HEK293 (cell line): ENCODE measurements around the gene RTP3.

ENCODE experiments used
- CTCF ChIA-PET: fragments of 350-600 bp; formaldehyde crosslinking; extraction: SDS; loops from one replicate; lab custom pipeline; 2021; ENCODE audit warnings: antibody characterized with exemption; lab: Yijun Ruan, JAX
- POLR2A ChIA-PET: fragments of 300-600 bp; formaldehyde crosslinking; extraction: SDS; loops from one replicate; lab custom pipeline; 2020; ENCODE audit warnings: antibody characterized with exemption, inconsistent platforms; lab: Yijun Ruan, JAX
- H3K27ac ChIP-seq: fragments of 200-500 bp; sonication (Bioruptor generic); 2 replicates; pipeline ENCODE4 v1.5.1; 2014; ENCODE audit warnings: low read depth, low read length, control low read depth, inconsistent platforms; ENCODE audit errors: extremely low read depth
- H3K36me3 ChIP-seq, 2 experiments: fragments of 200-500 bp in 1 of 2; sonication (Bioruptor generic) in 1 of 2; 1 replicate in 1 of 2; 2 replicates in 1 of 2; pipeline ENCODE4 v1.5.1; 2014 to 2017; ENCODE audit warnings: inconsistent platforms in 2 of 2, low read length in 2 of 2; ENCODE audit not compliant: control insufficient read depth in 2 of 2, insufficient read depth in 1 of 2
- H3K4me1 ChIP-seq: fragments of 200-500 bp; sonication (Bioruptor generic); 2 replicates; pipeline ENCODE4 v1.5.1; 2014; ENCODE audit warnings: mild to moderate bottlenecking, low read length, inconsistent platforms; ENCODE audit not compliant: control insufficient read depth, insufficient read depth
- H3K4me3 ChIP-seq: 2 replicates; pipeline ENCODE4 v1.5.1; 2011; ENCODE audit warnings: low read depth, mild to moderate bottlenecking, control low read depth, low read length, moderate library complexity
- H3K9me3 ChIP-seq: fragments of 200-500 bp; sonication (Bioruptor generic); 2 replicates; pipeline ENCODE4 v1.5.1; 2014; ENCODE audit warnings: low read depth, low read length, inconsistent platforms; ENCODE audit not compliant: control insufficient read depth, insufficient read depth
- AEBP2 ChIP-seq: fragments of 450-650 bp; formaldehyde crosslinking; IDR thresholded peaks from 2 replicates; pipeline ENCODE4 v1.5.1; 2016; ENCODE audit warnings: missing biosample characterization, missing genetic modification characterization, borderline replicate concordance
- FEZF1 ChIP-seq: fragments of 450-650 bp; formaldehyde crosslinking; IDR thresholded peaks from 2 replicates; pipeline ENCODE4 v1.5.1; 2016; ENCODE audit warnings: missing biosample characterization, missing genetic modification characterization
- KLF9 ChIP-seq: fragments of 450-650 bp; formaldehyde crosslinking; IDR thresholded peaks from 2 replicates; pipeline ENCODE4 v1.5.1; 2016; ENCODE audit warnings: missing biosample characterization, missing genetic modification characterization, low read depth
- RBAK ChIP-seq: fragments of 450-650 bp; formaldehyde crosslinking; IDR thresholded peaks from 2 replicates; pipeline ENCODE4 v1.5.1; 2016; ENCODE audit warnings: missing biosample characterization, missing genetic modification characterization
- SP3 ChIP-seq: fragments of 450-650 bp; formaldehyde crosslinking; IDR thresholded peaks from 2 replicates; pipeline ENCODE4 v1.5.1; 2016; ENCODE audit warnings: missing biosample characterization, missing genetic modification characterization
- TCF7L2 ChIP-seq: IDR thresholded peaks from 2 replicates; pipeline ENCODE4 v1.6.1; 2011; ENCODE audit warnings: low read depth, mild to moderate bottlenecking, inconsistent platforms, low read length, moderate library complexity, borderline replicate concordance
- ZBTB44 ChIP-seq: fragments of 450-650 bp; IDR thresholded peaks from 2 replicates; pipeline ENCODE4 v1.5.1; 2018; ENCODE audit warnings: missing biosample characterization, mild to moderate bottlenecking, missing genetic modification characterization
- ZFP41 ChIP-seq: fragments of 450-650 bp; formaldehyde crosslinking; IDR thresholded peaks from 2 replicates; pipeline ENCODE4 v1.5.1; 2016; ENCODE audit warnings: missing biosample characterization, missing genetic modification characterization, borderline replicate concordance
- ZNF133 ChIP-seq: fragments of 450-650 bp; formaldehyde crosslinking; IDR thresholded peaks from 2 replicates; pipeline ENCODE4 v1.5.1; 2016; ENCODE audit warnings: missing biosample characterization, missing genetic modification characterization
- ZNF146 ChIP-seq: fragments of 450-650 bp; formaldehyde crosslinking; IDR thresholded peaks from 2 replicates; pipeline ENCODE4 v1.5.1; 2016; ENCODE audit warnings: missing biosample characterization, missing genetic modification characterization
- ZNF26 ChIP-seq: fragments of 450-650 bp; formaldehyde crosslinking; IDR thresholded peaks from 2 replicates; pipeline ENCODE4 v1.5.1; 2016; ENCODE audit warnings: missing biosample characterization, missing genetic modification characterization
- ZNF280C ChIP-seq: fragments of 450-650 bp; formaldehyde crosslinking; IDR thresholded peaks from 2 replicates; pipeline ENCODE4 v1.5.1; 2016; ENCODE audit warnings: missing biosample characterization, missing genetic modification characterization
- ZNF341 ChIP-seq: fragments of 450-650 bp; formaldehyde crosslinking; IDR thresholded peaks from 2 replicates; pipeline ENCODE4; 2016; ENCODE audit warnings: low read depth, missing biosample characterization, missing genetic modification characterization
- ZNF37A ChIP-seq: fragments of 450-650 bp; IDR thresholded peaks from 2 replicates; pipeline ENCODE4 v1.5.1; 2018; ENCODE audit warnings: missing biosample characterization, missing genetic modification characterization
- ZNF394 ChIP-seq: fragments of 450-650 bp; formaldehyde crosslinking; IDR thresholded peaks from 2 replicates; pipeline ENCODE4 v1.5.1; 2016; ENCODE audit warnings: missing biosample characterization, missing genetic modification characterization, mild to moderate bottlenecking, moderate library complexity, borderline replicate concordance
- ZNF398 ChIP-seq: fragments of 450-650 bp; formaldehyde crosslinking; IDR thresholded peaks from 2 replicates; pipeline ENCODE4 v1.5.1; 2017; ENCODE audit warnings: missing biosample characterization, missing genetic modification characterization
- ZNF555 ChIP-seq: fragments of 450-650 bp; formaldehyde crosslinking; conservative IDR thresholded peaks from 2 replicates; pipeline ENCODE4 v1.5.1; 2017; ENCODE audit warnings: missing biosample characterization, mild to moderate bottlenecking, missing genetic modification characterization, inconsistent platforms
- ZNF621 ChIP-seq: fragments of 450-650 bp; formaldehyde crosslinking; IDR thresholded peaks from 2 replicates; pipeline ENCODE4 v1.5.1; 2017; ENCODE audit warnings: missing biosample characterization, missing genetic modification characterization
- ZNF645 ChIP-seq: fragments of 450-650 bp; formaldehyde crosslinking; IDR thresholded peaks from 2 replicates; pipeline ENCODE4; 2016; ENCODE audit warnings: missing biosample characterization, missing genetic modification characterization
- ZNF654 ChIP-seq: fragments of 450-650 bp; formaldehyde crosslinking; IDR thresholded peaks from 2 replicates; pipeline ENCODE4 v1.5.1; 2016; ENCODE audit warnings: low read depth, missing biosample characterization, missing genetic modification characterization
- ZNF707 ChIP-seq: fragments of 450-650 bp; formaldehyde crosslinking; IDR thresholded peaks from 2 replicates; pipeline ENCODE4 v1.5.1; 2016; ENCODE audit warnings: missing biosample characterization, missing genetic modification characterization

RTP3 gene

GRCh38 chr3:46506526-46506925, 8.8 kb downstream of the RTP3 start:
- no peaks in the 10 kb centered on the region for H3K9me3 ChIP-seq
- H3K4me3 ChIP-seq, result no peak overlapping the region
- TF ChIP-seq ZNF280C (no peak), SP3 (tag by site-specific recombination) (no peak), ZNF621 (no peak), ZNF341 (no peak), ZNF707 (tag by site-specific recombination) (no peak), ZNF26 (no peak), ZNF555 (tag by site-specific recombination) (no peak), ZBTB44 (tag by site-specific recombination) (no peak), ZNF133 (tag by site-specific recombination) (no peak), TCF7L2 (no peak), ZNF37A (tag by site-specific recombination) (no peak), AEBP2 (tag by site-specific recombination) (no peak), KLF9 (tag by site-specific recombination) (no peak), ZFP41 (tag by site-specific recombination) (no peak), ZNF398 (tag by site-specific recombination) (no peak), RBAK (no peak)
- ChIA-PET POLR2A (no interaction called here), CTCF (interaction anchor here (0.6 kb wide), 2 partner anchors 36 to 188 kb away, joined by 3 read pairs; no protein-coding TSS in a partner anchor)
- no peak overlapping the region for H3K27ac ChIP-seq
- no peaks in the 10 kb centered on the region for H3K4me1 ChIP-seq
- H3K36me3 ChIP-seq, result no peaks in the 10 kb centered on the region

GRCh38 chr3:46508850-46509591, 11.2 kb downstream of the RTP3 start:
- Histone ChIP-seq H3K4me3 (no peak overlapping the region), H3K9me3 (no peaks in the 10 kb centered on the region), H3K36me3 (no peaks in the 10 kb centered on the region), H3K4me1 (no peaks in the 10 kb centered on the region), H3K27ac (no peak overlapping the region)
- CTCF ChIA-PET, result interaction anchor here (0.9 to 1.0 kb wide), 2 partner anchors 21 to 34 kb away, joined by 3 read pairs; no protein-coding TSS in a partner anchor
- POLR2A ChIA-PET, result interaction anchor here (0.6 kb wide), 1 partner anchor 467 kb away, joined by 6 read pairs; no protein-coding TSS in a partner anchor
- TF ChIP-seq FEZF1 (0 out of 2 replicates have a peak, but pooled peaks have one; percentile 11), ZNF394 (tag by site-specific recombination) (no peak), ZNF654 (tag by site-specific recombination) (no peak), ZNF146 (no peak), ZNF645 (tag by site-specific recombination) (no peak)
